Measurements from ENCODE around the gene CREBBP. TPM values are rescaled to one million over a fixed set of nuclear protein-coding genes. Genes with fewer than 3 reads are reported as not detected.

The CREBBP gene
- polyA plus RNA-seq, 1 experiment, result 9.8 TPM

DNA sequence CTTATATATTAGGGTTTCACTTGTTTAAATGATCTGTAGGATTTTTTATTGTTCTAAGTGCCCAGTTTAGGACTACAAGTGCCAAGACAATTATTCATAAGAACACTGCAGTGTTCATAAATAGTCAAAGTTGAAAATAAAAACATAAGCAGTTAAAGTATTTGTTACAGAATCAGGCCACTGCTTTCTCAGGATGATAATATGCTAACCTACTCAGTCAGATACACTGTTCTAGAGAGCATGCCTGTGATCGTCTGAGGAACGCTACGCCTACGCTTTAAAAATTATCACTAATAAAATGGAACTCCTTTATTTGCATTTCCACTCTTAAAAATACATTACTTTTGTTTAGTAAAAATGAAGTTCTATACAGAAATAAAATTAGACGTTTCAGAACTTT, 125.7 kb downstream of the CREBBP start:
- DNase-seq (ENCODE audit: low read depth, low spot score), result no peak
- H3K4me3 ChIP-seq (ENCODE audit: low read depth, low read length), result no peak overlapping the region
- TF ChIP-seq, protein P1, sequence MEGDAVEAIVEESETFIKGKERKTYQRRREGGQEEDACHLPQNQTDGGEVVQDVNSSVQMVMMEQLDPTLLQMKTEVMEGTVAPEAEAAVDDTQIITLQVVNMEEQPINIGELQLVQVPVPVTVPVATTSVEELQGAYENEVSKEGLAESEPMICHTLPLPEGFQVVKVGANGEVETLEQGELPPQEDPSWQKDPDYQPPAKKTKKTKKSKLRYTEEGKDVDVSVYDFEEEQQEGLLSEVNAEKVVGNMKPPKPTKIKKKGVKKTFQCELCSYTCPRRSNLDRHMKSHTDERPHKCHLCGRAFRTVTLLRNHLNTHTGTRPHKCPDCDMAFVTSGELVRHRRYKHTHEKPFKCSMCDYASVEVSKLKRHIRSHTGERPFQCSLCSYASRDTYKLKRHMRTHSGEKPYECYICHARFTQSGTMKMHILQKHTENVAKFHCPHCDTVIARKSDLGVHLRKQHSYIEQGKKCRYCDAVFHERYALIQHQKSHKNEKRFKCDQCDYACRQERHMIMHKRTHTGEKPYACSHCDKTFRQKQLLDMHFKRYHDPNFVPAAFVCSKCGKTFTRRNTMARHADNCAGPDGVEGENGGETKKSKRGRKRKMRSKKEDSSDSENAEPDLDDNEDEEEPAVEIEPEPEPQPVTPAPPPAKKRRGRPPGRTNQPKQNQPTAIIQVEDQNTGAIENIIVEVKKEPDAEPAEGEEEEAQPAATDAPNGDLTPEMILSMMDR (IDR thresholded peaks at IDR 0.05; ENCODE audit: low read depth, low read length), result no peak
- H3K27ac ChIP-seq (ENCODE audit: low read depth, low read length), result no peak overlapping the region
- H3K27me3 ChIP-seq (ENCODE audit: control insufficient read depth, insufficient read depth, low read length), result no peaks in the 10 kb centered on the region
- no peaks in the 10 kb centered on the region for H3K9me3 ChIP-seq (ENCODE audit: control insufficient read depth, insufficient read depth, low read length)
- ChIA-PET POLR2A (interaction anchor here (1.0 kb wide), 1 partner anchor 11 kb away, joined by 3 read pairs; no protein-coding TSS in a partner anchor), CTCF (no interaction called here)

DNA sequence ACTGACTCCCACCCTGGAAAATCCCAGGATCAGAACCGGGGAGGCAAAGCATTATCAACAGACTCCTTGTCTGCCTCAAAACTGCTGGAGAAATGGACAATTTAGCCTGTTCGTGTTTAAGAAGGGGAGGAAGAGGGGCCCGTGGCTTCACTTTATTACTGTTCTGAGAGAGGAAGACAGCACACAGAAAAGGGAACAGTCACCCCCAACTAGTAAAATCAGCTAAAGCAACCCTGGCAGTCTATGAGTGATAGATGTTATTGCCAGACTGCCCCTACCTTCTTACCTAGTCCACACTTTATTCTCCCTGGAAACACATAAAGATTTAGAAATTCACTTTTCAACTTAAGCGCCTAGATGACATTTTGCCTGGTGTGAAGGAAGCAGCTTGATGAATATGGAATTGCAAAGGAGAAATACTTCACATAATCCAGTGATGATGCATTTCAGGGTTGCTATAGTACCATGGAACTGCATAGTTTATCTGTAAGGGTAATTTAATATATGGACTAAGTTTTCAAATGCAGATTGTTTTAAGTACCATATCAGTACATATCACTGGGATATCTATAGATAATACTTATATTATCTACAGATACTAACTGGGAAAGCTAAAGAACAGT, 126.3 kb downstream of the CREBBP start:
- CTCF ChIA-PET, result no interaction called here
- Histone ChIP-seq H3K4me3 (ENCODE audit: low read depth, low read length) (no peak overlapping the region), H3K9me3 (ENCODE audit: control insufficient read depth, insufficient read depth, low read length) (no peaks in the 10 kb centered on the region), H3K27me3 (ENCODE audit: control insufficient read depth, insufficient read depth, low read length) (no peaks in the 10 kb centered on the region), H3K27ac (ENCODE audit: low read depth, low read length) (no peak overlapping the region)
- peak; percentile 18 for DNase-seq (ENCODE audit: low read depth, low spot score)
- TF ChIP-seq, protein P1 (IDR thresholded peaks at IDR 0.05; ENCODE audit: low read depth, low read length), result no peak
- POLR2A ChIA-PET, result interaction anchor here (1.0 kb wide), 1 partner anchor 11 kb away, joined by 3 read pairs; no protein-coding TSS in a partner anchor

GRCh38 chr16:3752984-3753383, 127.5 kb downstream of the CREBBP start:
- TF ChIP-seq, protein P1 (IDR thresholded peaks at IDR 0.05; ENCODE audit: low read depth, low read length), result no peak
- Histone ChIP-seq H3K4me3 (ENCODE audit: low read depth, low read length) (no peak overlapping the region), H3K27me3 (ENCODE audit: control insufficient read depth, insufficient read depth, low read length) (no peaks in the 10 kb centered on the region), H3K9me3 (ENCODE audit: control insufficient read depth, insufficient read depth, low read length) (no peaks in the 10 kb centered on the region), H3K27ac (ENCODE audit: low read depth, low read length) (no peak overlapping the region)
- DNase-seq (ENCODE audit: low read depth, low spot score), result no peak
- POLR2A ChIA-PET, result no interaction called here
- CTCF ChIA-PET, result no interaction called here

DNA sequence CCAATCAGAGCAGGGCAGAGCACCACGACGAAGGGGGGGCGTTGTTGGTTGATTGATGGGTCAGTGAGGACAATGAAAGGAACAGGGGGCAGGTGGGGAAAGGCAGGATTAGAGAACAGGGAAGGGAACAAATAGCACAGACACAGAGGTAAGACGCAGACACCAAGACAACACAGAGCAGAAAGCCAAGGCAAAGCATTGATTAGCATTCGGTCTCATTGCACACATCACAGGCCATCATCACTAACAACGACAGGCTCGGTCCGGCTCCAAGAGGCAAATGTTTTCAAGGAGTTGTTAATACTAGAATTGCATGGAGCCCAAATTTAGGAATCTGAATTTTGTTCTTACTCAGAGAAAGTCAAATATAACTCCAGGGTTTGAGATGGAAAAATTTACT, 128.6 kb downstream of the CREBBP start:
- ChIA-PET POLR2A (no interaction called here), CTCF (no interaction called here)
- no peak for DNase-seq (ENCODE audit: low read depth, low spot score)
- H3K9me3 ChIP-seq (ENCODE audit: control insufficient read depth, insufficient read depth, low read length), result no peaks in the 10 kb centered on the region
- no peak overlapping the region for H3K27ac ChIP-seq (ENCODE audit: low read depth, low read length)
- TF ChIP-seq, protein P1 (IDR thresholded peaks at IDR 0.05; ENCODE audit: low read depth, low read length), result no peak
- no peak overlapping the region for H3K4me3 ChIP-seq (ENCODE audit: low read depth, low read length)
- H3K27me3 ChIP-seq (ENCODE audit: control insufficient read depth, insufficient read depth, low read length), result no peaks in the 10 kb centered on the region

- H3K27ac ChIP-seq (ENCODE audit: low read depth, low read length), result no peak overlapping the region
- DNase-seq (ENCODE audit: low read depth, low spot score), result no peak
- POLR2A ChIA-PET, result no interaction called here
- TF ChIP-seq, protein P1 (IDR thresholded peaks at IDR 0.05; ENCODE audit: low read depth, low read length), result no peak
- H3K9me3 ChIP-seq (ENCODE audit: control insufficient read depth, insufficient read depth, low read length), result no peaks in the 10 kb centered on the region
- H3K4me3 ChIP-seq (ENCODE audit: low read depth, low read length), result no peak overlapping the region
- no peaks in the 10 kb centered on the region for H3K27me3 ChIP-seq (ENCODE audit: control insufficient read depth, insufficient read depth, low read length)
- CTCF ChIA-PET, result no interaction called here
Measured at GRCh38 chr16:3748307-3748706, 132.2 kb downstream of the CREBBP start.
